H1 (cell line): ENCODE data around the gene NR3C1. TPM values are rescaled to one million over a fixed set of nuclear protein-coding genes. Genes with fewer than 3 reads are reported as not detected.
A peak's percentile ranks its signal among the peaks of the same experiment; 100 is the strongest.

Source experiments
- CTCF ChIA-PET: fragments of 300-600 bp; sonication (Branson Sonifier 250); formaldehyde crosslinking; loops from one replicate; lab custom pipeline; 2021; ENCODE audit not compliant: partially characterized antibody; lab: Charles Lee
- POLR2A ChIA-PET: fragments of 300-600 bp; sonication (Branson Sonifier 250); formaldehyde crosslinking; loops from one replicate; lab custom pipeline; 2021; ENCODE audit warnings: inconsistent platforms; ENCODE audit not compliant: partially characterized antibody; lab: Charles Lee
- DNase-seq, 2 experiments: peaks; one replicate each; pipeline versions ENCODE4 v3.0.0 to v3.0.0-alpha.2; 2010 to 2022; ENCODE audit warnings: low spot score in 2 of 2, low read depth in 1 of 2, mixed read lengths in 1 of 2
- FAIRE-seq: peaks from 2 replicates; lab custom pipeline; 2011; peaks lifted over from hg19 to GRCh38; lab: Jason Lieb, UNC
- H2AFZ ChIP-seq: 2 replicates; pipeline ENCODE4 v1.8.1; 2012; ENCODE audit warnings: low read length, inconsistent platforms
- H2AK5ac ChIP-seq: 2 replicates; pipeline ENCODE4 v1.6.1; 2013; ENCODE audit warnings: low read depth, low read length
- H2BK120ac ChIP-seq: replicated peaks from 2 replicates; pipeline ENCODE3; 2013; ENCODE audit warnings: low read depth, low read length, inconsistent platforms
- H2BK12ac ChIP-seq: 2 replicates; pipeline ENCODE4 v1.6.1; 2013; ENCODE audit warnings: low read depth, low read length
- H2BK15ac ChIP-seq: 2 replicates; pipeline ENCODE4 v1.6.1; 2013; ENCODE audit warnings: low read length
- H2BK20ac ChIP-seq: 2 replicates; pipeline ENCODE4 v1.6.1; 2013; ENCODE audit warnings: low read length
- H2BK5ac ChIP-seq: 2 replicates; pipeline ENCODE4 v1.6.1; 2013; ENCODE audit warnings: low read depth, low read length
- H3K14ac ChIP-seq: 2 replicates; pipeline ENCODE4 v1.6.1; 2013; ENCODE audit warnings: inconsistent platforms; ENCODE audit not compliant: insufficient read length
- H3K18ac ChIP-seq: 2 replicates; pipeline ENCODE4 v1.6.1; 2013; ENCODE audit warnings: low read length; ENCODE audit errors: extremely low read depth
- H3K23ac ChIP-seq: 2 replicates; pipeline ENCODE4 v1.6.1; 2013; ENCODE audit warnings: inconsistent platforms; ENCODE audit not compliant: insufficient read length
- H3K23me2 ChIP-seq: 2 replicates; pipeline ENCODE4 v1.6.1; 2013; ENCODE audit warnings: low read depth, low read length
- H3K27ac ChIP-seq: 2 replicates; pipeline ENCODE4 v1.6.1; 2011; ENCODE audit warnings: low read depth, low read length, inconsistent platforms
- H3K27me3 ChIP-seq, 4 experiments: replicated peaks in 1 of 4; 1 replicate in 1 of 4; 2 replicates in 3 of 4; pipeline versions ENCODE4 v1.6.1 to v1.8.1; 2011 to 2013; ENCODE audit warnings: low read length in 3 of 4, mild to moderate bottlenecking in 3 of 4, inconsistent platforms in 2 of 4, mixed read lengths in 2 of 4, moderate library complexity in 1 of 4; ENCODE audit not compliant: control insufficient read depth in 3 of 4, insufficient read depth in 3 of 4; ENCODE audit errors: extremely low read depth in 1 of 4
- H3K36me3 ChIP-seq, 4 experiments: 2 replicates each; pipeline versions ENCODE4 v1.6.1 to v1.8.1; 2011 to 2013; ENCODE audit warnings: mild to moderate bottlenecking in 4 of 4, low read length in 3 of 4, moderate library complexity in 2 of 4, control low read depth in 1 of 4, inconsistent platforms in 1 of 4; ENCODE audit not compliant: insufficient read depth in 4 of 4, control insufficient read depth in 2 of 4
- H3K4ac ChIP-seq: replicated peaks from 2 replicates; pipeline ENCODE3; 2013; ENCODE audit warnings: low read length, low read depth, mixed read lengths, inconsistent platforms; ENCODE audit not compliant: insufficient read length
- H3K4me1 ChIP-seq, 4 experiments: replicated peaks in 1 of 4; 1 replicate in 1 of 4; 2 replicates in 3 of 4; pipeline versions ENCODE4 v1.6.1 to v1.8.1; 2011 to 2013; ENCODE audit warnings: low read length in 3 of 4, inconsistent platforms in 2 of 4, mixed read lengths in 1 of 4; ENCODE audit not compliant: insufficient read depth in 4 of 4, control insufficient read depth in 3 of 4
- H3K4me2 ChIP-seq, 2 experiments: 2 replicates each; pipeline versions ENCODE4 v1.6.1 to v1.8.1; 2011 to 2013; ENCODE audit warnings: low read depth in 2 of 2, low read length in 2 of 2, control low read depth in 1 of 2, inconsistent platforms in 1 of 2, mild to moderate bottlenecking in 1 of 2; ENCODE audit not compliant: insufficient read depth in 1 of 2
- H3K4me3 ChIP-seq, 4 experiments: fragments of 200-600, 300-600 bp in 1 of 4; sonication (generic), shearing (Covaris generic), sonication (Bioruptor Twin) in 1 of 4; 2 replicates each; pipeline versions ENCODE4 v1.5.1 to v1.8.1; 2011 to 2016; ENCODE audit warnings: low read length in 4 of 4, low read depth in 3 of 4, control low read depth in 2 of 4, inconsistent platforms in 2 of 4, mild to moderate bottlenecking in 2 of 4, mixed read lengths in 1 of 4, moderate library complexity in 1 of 4; ENCODE audit not compliant: insufficient read depth in 2 of 4; ENCODE audit errors: extremely low read depth in 1 of 4
- H3K56ac ChIP-seq: replicated peaks from 2 replicates; pipeline ENCODE3; 2013; ENCODE audit warnings: low read depth, mild to moderate bottlenecking, mixed read lengths, low read length, inconsistent platforms; ENCODE audit not compliant: insufficient read length
- H3K79me1 ChIP-seq: 2 replicates; pipeline ENCODE4 v1.6.1; 2013; ENCODE audit warnings: low read depth, low read length, control low read depth
- H3K79me2 ChIP-seq, 2 experiments: 2 replicates each; pipeline versions ENCODE4 v1.6.1 to v1.8.1; 2012 to 2013; ENCODE audit warnings: low read length in 2 of 2, mild to moderate bottlenecking in 2 of 2, inconsistent platforms in 1 of 2; ENCODE audit not compliant: insufficient read depth in 2 of 2, control insufficient read depth in 1 of 2
- H3K9ac ChIP-seq, 4 experiments: replicated peaks in 1 of 4; 1 replicate in 1 of 4; 2 replicates in 3 of 4; pipeline versions ENCODE4 v1.6.1 to v1.8.1; 2011 to 2013; ENCODE audit warnings: low read depth in 3 of 4, low read length in 3 of 4, control low read depth in 2 of 4, mild to moderate bottlenecking in 2 of 4, moderate library complexity in 2 of 4, inconsistent platforms in 1 of 4; ENCODE audit errors: extremely low read depth in 1 of 4
- H3K9me3 ChIP-seq, 2 experiments: 2 replicates each; pipeline versions ENCODE4 v1.6.1 to v1.8.1; 2012 to 2013; ENCODE audit warnings: mild to moderate bottlenecking in 2 of 2, moderate library complexity in 2 of 2, control low read depth in 1 of 2, inconsistent platforms in 1 of 2, low read depth in 1 of 2, low read length in 1 of 2, mixed read lengths in 1 of 2; ENCODE audit not compliant: insufficient read depth in 2 of 2
- H4K20me1 ChIP-seq, 2 experiments: replicated peaks in 1 of 2; 2 replicates each; pipeline versions ENCODE3 to v1.8.1; 2011 to 2013; ENCODE audit warnings: inconsistent platforms in 2 of 2, low read length in 2 of 2, mild to moderate bottlenecking in 1 of 2; ENCODE audit not compliant: insufficient read depth in 2 of 2, control insufficient read depth in 1 of 2
- H4K5ac ChIP-seq: 2 replicates; pipeline ENCODE4 v1.6.1; 2013; ENCODE audit warnings: low read length, low read depth, mixed read lengths, inconsistent platforms; ENCODE audit not compliant: insufficient read length
- H4K8ac ChIP-seq: 2 replicates; pipeline ENCODE4 v1.8.0; 2013; ENCODE audit warnings: mild to moderate bottlenecking, moderate library complexity, low read length, inconsistent platforms; ENCODE audit not compliant: insufficient read depth; ENCODE audit errors: extremely low read depth
- H4K91ac ChIP-seq: replicated peaks from 2 replicates; pipeline ENCODE3; 2013; ENCODE audit warnings: low read length, mixed read lengths, inconsistent platforms; ENCODE audit not compliant: insufficient read length
- CHD1 ChIP-seq: IDR thresholded peaks from 2 replicates; pipeline ENCODE4 v1.6.1; 2012; ENCODE audit warnings: low read depth, low read length, improper control_type of control experiment
- CREB1 ChIP-seq: IDR thresholded peaks from 2 replicates; pipeline ENCODE4 v1.6.1; 2012; ENCODE audit warnings: inconsistent platforms
- E2F6 ChIP-seq: IDR thresholded peaks from 2 replicates; pipeline ENCODE4 v1.6.1; 2012; ENCODE audit warnings: inconsistent platforms
- JUN ChIP-seq: IDR thresholded peaks from 2 replicates; pipeline ENCODE4 v1.6.1; 2011; ENCODE audit warnings: low read depth, mild to moderate bottlenecking, improper control_type of control experiment, low read length
- RAD21 ChIP-seq, 2 experiments: IDR thresholded peaks in 1 of 2; conservative IDR thresholded peaks in 1 of 2; 2 replicates each; pipeline ENCODE4 v1.6.1; 2011; ENCODE audit warnings: low read depth in 2 of 2, low read length in 2 of 2, improper control_type of control experiment in 1 of 2, inconsistent platforms in 1 of 2, mild to moderate bottlenecking in 1 of 2, moderate library complexity in 1 of 2
- RXRA ChIP-seq: IDR thresholded peaks from 2 replicates; pipeline ENCODE4 v1.6.1; 2011; ENCODE audit warnings: low read depth, mild to moderate bottlenecking, low read length, moderate library complexity; ENCODE audit not compliant: insufficient read depth
- SUZ12 ChIP-seq: fragments of 200-600 bp; sonication (generic); IDR thresholded peaks from 2 replicates; pipeline ENCODE4 v1.6.1; 2012; ENCODE audit warnings: mild to moderate bottlenecking, inconsistent platforms, low read length, moderate library complexity, mixed read lengths
- ZNF274 ChIP-seq: IDR thresholded peaks from 2 replicates; pipeline ENCODE4 v1.7.0; 2012; ENCODE audit warnings: low read length, borderline replicate concordance; ENCODE audit errors: extremely low read depth
- polyA plus RNA-seq, 7 experiments: library from polyadenylated mRNA; depleted of rRNA in 3 of 7; stranded (reverse) in 5 of 7; unstranded in 2 of 7; fragments of >200 nt in 5 of 7; fragments of 200-250 nt in 2 of 7; gene quantifications; 1 replicate in 5 of 7; 2 replicates in 1 of 7; 4 replicates in 1 of 7; pipeline versions ENCODE4 v1.2.1 to v1.2.3, GENCODE V29; 2011 to 2013; ENCODE audit warnings: missing spikeins in 2 of 7, mixed read lengths in 2 of 7
- total RNA-seq: library from RNA; stranded (reverse); fragmentation: NEBNext Ultra II Directional; extraction: Animal tissue kit (Norgen Biotek cat#: 25700); gene quantifications from 2 replicates; pipeline ENCODE4 v1.2.1, GENCODE V29; 2021

NR3C1 gene
- total and polyA plus RNA-seq, 2 of the 8 experiments (the other 6 are each of a cell fraction or from before 2014, with no cell fraction given): 1.7 to 5.4 TPM

GRCh38 chr5:143416411-143416810 lies 12.9 kb upstream of the NR3C1 start:
- no peaks in the 10 kb centered on the region for H3K36me3 ChIP-seq
- no peak overlapping the region for H2BK5ac ChIP-seq
- H3K18ac ChIP-seq: no peak overlapping the region
- H4K20me1 ChIP-seq: no peaks in the 10 kb centered on the region
- no peak overlapping the region for H2BK120ac ChIP-seq
- no peaks in the 10 kb centered on the region for H3K27me3 ChIP-seq
- H2AK5ac ChIP-seq: no peak overlapping the region
- H2AFZ ChIP-seq: peak overlapping the region; percentile 28; the same call in 1 of the 2 replicates
- no peak overlapping the region for H4K8ac ChIP-seq
- H2BK12ac ChIP-seq: no peak overlapping the region
- H3K4me3 ChIP-seq: no peak overlapping the region
- H3K23me2 ChIP-seq: no peaks in the 10 kb centered on the region
- no peak overlapping the region for H3K27ac ChIP-seq
- H4K91ac ChIP-seq: no peak overlapping the region
- no peak overlapping the region for H4K5ac ChIP-seq
- no peak overlapping the region for H3K14ac ChIP-seq
- H3K79me1 ChIP-seq: no peaks in the 10 kb centered on the region
- FAIRE-seq (no peak), DNase-seq (no peak)
- H2BK15ac ChIP-seq: no peak overlapping the region
- H3K9me3 ChIP-seq: no peaks in the 10 kb centered on the region
- H3K23ac ChIP-seq: no peak overlapping the region
- no peak overlapping the region for H3K56ac ChIP-seq
- ChIA-PET CTCF (no interaction called here), POLR2A (no interaction called here)
- no peak overlapping the region for H3K9ac ChIP-seq
- no peak overlapping the region for H3K4ac ChIP-seq
- peaks cover 0 to 2% (median under 1%) of the 10 kb centered on the region in 4 experiments; a peak in 3 of 7 replicates for H3K4me1 ChIP-seq
- H2BK20ac ChIP-seq: no peak overlapping the region
- no peaks in the 10 kb centered on the region for H3K79me2 ChIP-seq
- H3K4me2 ChIP-seq: no peak overlapping the region
- TF ChIP-seq JUN (no peak), RAD21 (IDR thresholded peaks at IDR 0.05 in 1 of 2, conservative IDR thresholded peaks at IDR 0.05 in 1 of 2; ENCODE audit: low read depth in 2 of 2, low read length in 2 of 2) (no peak), RXRA (no peak), CHD1 (no peak), CREB1 (no peak), ZNF274 (no peak), SUZ12 (no peak), E2F6 (no peak)
